ENCODE data around the gene DBX2.
"Not testable (repeated sequence)": the region's sequence is repeated elsewhere in the genome, so short reads cannot be mapped to it uniquely, and the experiment has no call there.

The DBX2 gene

DNA sequence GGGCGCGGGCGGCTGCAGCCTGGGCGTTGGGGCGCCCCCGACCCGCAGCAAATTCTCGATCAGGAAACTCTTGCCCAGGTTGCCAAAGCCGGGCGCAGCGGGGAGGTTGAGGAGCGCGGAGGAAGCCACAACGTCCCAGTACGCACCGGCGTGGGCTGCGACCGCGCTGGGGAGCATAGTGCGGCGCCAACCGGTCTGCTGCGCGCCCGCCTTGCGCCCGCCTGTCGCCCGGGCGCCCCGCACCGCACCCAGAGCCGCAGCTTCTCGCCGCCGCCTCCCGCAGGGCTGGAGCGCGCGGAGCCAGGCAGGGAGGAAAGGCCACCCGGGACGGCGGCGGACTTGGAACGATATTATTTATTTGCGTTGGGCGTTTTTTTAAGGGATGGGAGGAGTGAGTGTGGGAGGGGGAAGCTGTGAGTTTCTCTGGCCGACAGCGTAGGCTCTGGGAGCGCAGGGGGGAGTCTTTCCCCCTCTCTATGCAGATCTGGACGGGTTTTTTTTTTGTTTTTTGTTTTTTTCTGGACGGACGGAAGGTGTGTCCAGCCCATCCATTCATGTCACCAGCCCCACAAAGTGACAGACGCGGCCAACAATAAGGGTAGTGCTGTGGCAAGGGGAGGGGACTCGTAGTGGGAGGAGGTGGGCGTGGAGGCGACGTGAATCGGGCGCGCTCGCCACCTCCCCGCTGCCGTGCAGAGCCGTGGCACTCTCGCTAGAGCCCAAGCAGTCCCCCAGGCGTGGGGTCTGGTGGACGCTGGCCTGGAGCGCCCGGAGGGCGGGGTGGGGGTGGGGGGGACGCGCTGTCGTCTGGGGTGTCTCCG is at the start of gene DBX2:
Gene DBX2, minus strand, starts transcription at position 349 of the 821 bp plus-strand sequence. Its CDS starts 172 bp downstream, at position 177.
- in situ Hi-C loops (cut with MboI; ENCODE audit: low sequenced_read_pairs), result no loop called here

DNA sequence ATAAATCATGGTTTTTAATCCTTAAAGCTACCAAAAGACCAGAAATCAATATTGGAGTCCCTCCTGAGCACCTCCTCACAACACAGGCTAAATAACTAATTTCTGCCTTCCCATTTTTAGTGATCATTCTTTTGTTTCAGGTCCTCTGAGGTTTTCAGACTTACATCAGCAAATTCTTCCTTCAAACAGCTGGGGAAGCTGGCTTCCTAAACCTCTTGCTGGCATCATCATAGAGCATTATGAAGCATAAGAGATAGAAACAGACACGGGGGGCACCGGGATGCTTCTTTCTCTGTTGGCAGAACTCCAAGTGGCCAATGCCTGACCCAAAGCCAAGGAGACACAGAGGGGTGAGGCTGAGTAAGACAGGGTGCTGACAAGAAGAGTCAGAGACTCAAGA is 47.9 kb upstream of the DBX2 start:
- in situ Hi-C loops (cut with MboI; ENCODE audit: low sequenced_read_pairs), result no loop called here

DNA sequence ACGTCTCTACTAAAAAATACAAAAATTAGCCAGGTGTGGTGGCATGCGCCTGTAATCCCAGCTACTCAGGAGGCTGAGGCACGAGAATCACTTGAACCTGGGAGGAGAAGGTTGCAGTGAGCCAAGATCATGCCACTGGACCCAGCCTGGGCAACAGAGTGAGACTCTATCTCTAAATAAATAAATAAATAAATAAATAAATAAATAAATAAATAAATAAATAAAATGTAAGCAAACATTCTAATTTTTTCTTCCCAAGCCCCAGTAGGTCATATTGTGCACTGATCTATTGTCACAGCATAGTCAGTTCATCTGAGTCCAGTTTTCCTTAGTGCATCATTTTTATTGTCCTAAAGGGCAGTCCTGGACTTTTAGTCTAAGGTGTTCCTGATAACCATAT is 44.5 kb upstream of the DBX2 start:
- in situ Hi-C loops (cut with MboI; ENCODE audit: low sequenced_read_pairs), result not testable (repeated sequence)

DNA sequence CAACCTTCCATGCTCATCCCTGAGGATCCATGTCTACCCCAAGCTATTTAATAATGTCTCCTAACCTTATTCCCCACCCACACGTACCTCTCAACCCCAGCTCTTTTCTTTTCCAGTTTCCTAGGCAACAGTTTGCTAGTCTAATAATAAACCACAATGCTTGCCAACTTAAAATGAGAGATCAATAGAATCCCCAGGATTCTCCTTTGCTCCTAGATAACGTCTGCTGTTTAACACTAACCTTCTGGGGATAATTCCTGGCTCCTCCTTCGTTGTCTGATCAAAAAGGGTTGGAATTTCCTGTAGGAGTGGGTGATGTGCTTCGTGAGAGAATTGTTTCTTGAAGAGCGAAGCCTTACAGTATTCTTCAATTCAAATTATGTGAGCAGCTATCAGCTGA is 42.2 kb upstream of the DBX2 start:
- in situ Hi-C loops (cut with MboI; ENCODE audit: low sequenced_read_pairs), result no loop called here

DNA sequence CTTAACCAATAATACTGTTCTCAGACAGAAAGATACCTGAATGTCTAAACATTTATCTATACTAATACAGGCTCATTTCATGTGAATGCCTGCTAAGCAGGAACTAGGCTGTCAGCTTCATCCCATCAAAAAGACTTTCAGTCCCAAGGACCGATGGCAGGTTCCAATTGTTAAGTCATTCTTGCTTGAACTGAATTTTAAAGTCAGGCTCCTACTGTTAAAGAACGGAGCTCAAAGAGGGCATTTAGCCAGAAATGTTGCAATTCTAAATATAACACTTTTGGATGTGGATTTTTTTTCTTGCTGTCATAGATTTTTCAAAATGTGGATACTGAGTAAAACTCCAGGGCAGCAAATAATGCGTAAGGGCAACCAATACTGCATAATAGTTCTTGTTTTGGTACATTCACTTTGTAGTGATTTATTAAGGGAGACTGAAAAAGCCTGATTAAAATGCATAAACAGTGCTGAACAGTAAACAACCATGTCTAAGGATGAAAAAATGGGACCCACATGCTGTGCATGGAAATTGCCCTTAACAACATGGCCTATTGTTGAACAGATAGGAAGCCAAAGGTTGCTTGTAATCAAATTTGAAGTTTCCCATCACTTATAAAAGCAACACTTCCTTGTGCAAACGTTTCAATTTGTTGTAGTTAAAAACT is 38.6 kb upstream of the DBX2 start:
- in situ Hi-C loops (cut with MboI; ENCODE audit: low sequenced_read_pairs), result no loop called here

DNA sequence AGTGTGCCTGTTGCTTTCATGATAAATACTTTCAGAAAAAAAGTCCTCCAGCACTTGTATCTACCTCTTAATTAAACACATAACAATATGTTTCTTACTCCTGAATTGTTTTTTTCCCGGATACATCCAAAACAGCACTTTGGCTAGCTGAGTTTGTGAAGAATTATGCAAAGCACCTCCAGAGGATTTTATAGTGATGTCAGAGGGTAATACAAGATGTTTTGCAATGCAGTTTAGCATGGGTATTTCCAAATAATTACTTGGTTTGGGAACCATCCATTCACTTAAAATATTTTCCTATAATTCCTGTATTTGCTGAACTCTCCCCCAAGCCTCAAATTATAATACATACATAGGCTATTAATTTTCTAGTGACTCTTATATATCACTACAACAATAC is 37.7 kb upstream of the DBX2 start:
- in situ Hi-C loops (cut with MboI; ENCODE audit: low sequenced_read_pairs), result no loop called here

DNA sequence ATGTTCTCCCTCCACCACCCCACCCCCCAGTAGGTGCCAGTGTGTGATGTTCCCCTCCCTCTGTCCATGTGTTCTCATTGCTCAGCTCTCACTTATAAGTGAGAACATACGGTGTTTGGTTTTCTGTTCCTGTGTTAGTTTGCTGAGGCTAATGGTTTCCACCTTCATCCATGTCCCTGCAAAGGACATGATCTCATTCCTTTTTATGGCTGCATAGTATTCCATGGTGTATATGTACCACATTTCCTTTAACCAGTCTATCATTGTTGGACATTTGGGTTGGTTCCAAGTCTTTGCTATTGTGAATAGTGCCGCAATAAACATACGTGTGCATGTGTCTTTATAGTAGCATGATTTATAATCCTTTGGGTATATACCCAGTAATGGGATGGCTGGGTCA is 33.3 kb upstream of the DBX2 start:
- in situ Hi-C loops (cut with MboI; ENCODE audit: low sequenced_read_pairs), result not testable (repeated sequence)

DNA sequence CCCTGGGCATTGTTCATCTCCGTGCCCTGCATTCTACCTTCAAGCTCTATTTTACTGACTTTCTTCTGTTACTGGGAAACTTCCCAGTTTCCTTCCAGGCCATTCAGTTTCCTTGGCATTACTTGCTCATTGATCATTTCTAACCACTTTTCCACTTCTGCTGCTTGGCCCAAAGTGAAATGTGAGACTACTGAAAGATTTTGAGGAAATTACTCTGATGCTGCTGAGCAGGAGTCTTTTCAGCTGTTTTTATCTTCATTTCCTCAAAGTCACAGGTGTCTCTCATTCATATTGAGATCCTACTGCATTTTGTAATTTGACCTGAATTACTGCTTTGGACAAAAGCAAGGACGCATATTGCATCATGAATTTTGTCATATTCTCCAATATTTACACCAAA is 26.4 kb upstream of the DBX2 start:
- in situ Hi-C loops (cut with MboI; ENCODE audit: low sequenced_read_pairs), result no loop called here

DNA sequence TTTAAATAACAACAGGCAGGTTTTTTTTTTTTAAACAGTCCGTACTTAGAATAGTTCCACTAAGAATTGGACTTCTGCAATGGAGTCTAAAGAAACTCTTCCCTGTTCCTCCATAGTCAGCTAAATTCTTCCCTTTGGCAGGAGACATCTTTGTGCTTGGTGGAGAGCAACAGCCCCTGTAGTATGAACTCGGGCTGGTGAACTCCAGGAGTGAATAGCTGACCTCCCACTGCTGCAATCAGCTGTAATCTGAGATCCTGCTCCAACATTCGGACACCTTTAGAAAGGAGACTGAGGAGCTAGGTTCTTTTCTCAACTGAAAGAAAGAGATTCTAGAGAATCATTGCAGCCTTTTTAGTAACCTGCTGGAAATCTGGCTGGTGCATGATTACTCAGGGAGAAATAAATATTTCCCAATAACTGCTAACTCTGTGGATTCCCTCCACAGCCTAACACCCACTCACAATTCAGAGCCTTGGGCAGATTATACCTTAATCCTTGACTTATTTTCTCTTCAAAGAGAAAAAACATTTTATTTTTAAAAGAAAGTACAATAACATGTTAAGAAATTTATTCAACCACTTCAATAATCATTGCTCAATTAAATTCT is 25.6 kb upstream of the DBX2 start:
- in situ Hi-C loops (cut with MboI; ENCODE audit: low sequenced_read_pairs), result no loop called here

DNA sequence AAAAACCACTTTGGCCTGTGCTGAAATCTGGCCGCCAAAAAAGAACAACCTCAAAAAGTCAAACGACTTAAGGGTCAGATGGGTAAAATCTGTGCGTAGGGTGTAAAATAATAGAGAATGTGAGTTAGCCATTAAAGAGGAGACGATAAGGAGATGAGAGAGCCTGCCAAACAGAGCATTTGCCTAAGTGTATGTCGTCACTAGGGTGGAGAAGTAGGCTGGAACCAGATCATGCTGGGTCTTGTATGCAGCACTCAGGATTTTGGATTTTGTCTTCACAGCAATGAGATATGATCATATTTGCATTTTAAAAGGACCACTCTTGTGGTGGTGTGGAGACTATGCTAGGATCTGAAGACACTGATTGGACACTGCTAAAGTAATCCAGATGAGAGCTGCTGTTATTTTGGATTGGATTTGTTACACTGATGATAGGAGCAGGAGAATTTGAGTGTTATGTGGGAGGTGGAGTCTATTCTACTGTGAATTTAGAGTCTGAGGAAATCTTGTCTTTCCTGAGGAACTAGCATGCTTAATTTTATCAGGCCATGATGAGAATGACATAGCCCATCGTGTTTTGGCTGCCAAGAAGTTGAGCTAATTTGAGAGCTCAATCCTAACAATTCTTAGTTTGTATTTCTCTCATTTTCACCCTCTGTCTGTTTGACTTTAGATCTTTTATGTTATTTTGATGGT is 24.8 kb upstream of the DBX2 start:
- in situ Hi-C loops (cut with MboI; ENCODE audit: low sequenced_read_pairs), result no loop called here

DNA sequence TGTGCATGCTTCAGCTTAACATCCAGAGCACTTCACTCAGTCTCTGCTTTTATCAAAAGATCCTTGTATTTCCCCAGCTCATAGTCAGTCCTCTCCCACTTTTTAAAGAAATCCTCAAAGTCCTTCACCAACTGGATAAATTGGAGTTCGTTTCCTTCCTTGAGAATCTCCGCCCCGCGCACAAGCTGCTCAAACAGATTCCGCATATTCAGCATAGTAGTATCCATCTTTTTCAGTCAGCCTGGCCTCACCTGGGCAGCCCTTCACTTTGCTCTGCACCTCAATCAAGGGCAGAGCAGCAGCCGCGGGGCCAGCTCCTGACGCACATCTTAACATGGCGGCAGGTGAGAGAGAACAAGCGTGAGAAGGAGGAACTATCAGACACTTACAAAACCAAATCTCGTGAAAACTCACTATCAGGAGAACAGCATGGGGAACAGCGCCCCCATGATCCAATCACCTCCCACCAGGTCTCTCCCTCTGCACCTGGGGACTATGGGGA is 14.3 kb upstream of the DBX2 start:
- in situ Hi-C loops (cut with MboI; ENCODE audit: low sequenced_read_pairs), result no loop called here

DNA sequence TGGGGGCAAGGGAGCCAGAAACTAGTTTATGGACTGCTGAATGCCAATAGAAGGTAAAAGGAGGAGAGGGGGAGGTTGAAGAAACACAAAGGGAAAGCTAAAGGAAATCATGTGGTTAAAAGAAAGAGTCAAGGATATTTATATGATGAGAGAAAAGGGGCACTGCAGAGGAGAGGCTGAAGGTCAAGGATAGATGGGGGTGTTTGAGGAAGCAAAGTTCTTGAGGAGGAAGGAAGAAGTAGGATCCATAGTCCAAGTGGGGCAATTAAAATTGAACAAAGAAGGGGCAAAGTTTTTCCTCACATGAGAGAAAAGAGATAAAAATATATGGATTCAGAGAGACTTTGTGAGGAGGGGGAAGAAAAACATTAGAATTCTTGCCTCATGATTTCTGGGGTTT is 10.1 kb upstream of the DBX2 start:
- in situ Hi-C loops (cut with MboI; ENCODE audit: low sequenced_read_pairs), result no loop called here

DNA sequence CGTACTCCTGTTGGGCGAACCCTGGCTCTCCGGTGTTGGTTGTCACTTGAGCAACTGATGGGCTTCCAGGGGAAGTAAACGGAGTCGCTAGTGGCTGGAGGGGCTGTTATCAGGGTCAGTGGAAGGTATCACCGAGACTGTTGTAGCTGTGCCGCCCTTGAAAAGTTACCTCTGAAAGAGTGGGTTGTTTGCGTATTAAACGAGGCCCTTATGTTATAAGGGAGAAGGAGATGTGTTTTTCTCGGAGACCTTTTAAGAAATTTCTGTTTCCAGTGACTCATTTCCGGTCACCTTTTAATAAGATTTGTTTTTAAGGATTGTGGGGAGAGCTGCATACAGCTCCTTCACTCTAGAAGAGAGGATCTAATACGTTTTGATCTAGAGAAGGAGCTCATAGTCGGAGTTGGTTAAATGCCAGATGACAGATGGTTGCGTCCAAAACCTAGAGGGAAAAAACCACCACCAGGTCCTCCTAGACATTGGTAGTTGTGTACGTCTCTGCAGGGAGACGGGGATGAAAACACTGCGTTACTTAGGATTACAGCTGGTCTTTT is 750 bp upstream of the DBX2 start:
- in situ Hi-C loops (cut with MboI; ENCODE audit: low sequenced_read_pairs), result no loop called here

DNA sequence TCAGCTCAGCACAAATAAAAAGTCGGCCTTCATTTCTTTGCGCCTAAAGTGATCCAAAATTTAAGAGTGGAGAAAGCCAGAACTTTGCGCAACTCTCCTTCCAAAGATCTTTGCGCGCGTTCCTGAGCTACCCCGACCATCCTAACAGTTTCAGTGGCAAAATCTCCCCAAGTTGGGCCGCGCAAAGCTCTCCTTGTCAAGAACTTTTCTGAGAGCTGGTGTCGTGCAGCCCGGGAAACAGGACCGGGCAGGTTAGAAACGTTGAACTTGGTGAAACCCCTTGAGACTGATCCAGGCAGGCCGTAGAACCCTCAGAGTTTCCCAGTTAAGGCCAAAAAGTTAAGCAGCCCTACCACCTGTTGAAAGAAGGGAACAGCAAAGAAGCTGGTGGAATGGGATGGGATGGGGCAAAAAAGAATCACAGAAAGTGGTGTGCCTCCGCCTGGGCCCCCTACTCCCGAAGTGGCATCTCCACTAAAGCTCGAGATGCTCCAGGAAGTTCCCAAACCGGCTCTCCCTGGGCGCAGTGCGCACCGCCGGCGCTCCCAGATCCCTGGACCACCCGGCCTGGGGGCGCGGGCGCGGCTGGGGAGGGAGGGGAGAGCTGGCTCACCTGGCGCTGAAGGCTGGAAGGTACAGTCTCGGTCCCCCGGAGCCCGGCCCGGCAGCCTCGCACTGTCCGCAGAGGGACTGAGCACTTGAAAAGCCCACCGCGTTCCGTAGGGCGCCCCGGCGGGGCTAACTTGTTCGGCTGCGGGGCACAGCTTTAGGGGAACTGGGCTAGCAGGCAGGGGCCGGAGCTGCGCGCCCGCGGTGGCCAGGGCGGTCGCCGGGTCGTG is 768 bp downstream of the DBX2 start:
- in situ Hi-C loops (cut with MboI; ENCODE audit: low sequenced_read_pairs), result no loop called here

DNA sequence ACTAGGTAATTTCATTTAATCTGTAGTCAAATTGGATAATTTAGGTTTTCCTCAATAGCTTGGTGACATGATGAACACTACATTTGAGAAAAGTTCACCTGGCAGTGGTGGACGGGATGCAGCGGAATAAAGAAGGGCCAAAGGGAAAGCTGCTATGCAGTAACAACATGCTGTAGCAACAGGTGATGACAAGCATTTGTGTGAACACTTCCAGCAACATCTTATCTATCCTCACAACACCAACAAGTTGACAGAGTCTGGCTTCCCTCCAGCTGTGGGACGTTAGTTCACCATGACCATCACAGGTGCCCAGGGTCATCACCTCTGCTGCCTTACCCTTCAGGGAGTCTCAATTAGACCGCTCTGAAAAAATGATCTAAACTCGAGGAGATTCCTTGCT is 8.3 kb downstream of the DBX2 start:
- in situ Hi-C loops (cut with MboI; ENCODE audit: low sequenced_read_pairs), result no loop called here

DNA sequence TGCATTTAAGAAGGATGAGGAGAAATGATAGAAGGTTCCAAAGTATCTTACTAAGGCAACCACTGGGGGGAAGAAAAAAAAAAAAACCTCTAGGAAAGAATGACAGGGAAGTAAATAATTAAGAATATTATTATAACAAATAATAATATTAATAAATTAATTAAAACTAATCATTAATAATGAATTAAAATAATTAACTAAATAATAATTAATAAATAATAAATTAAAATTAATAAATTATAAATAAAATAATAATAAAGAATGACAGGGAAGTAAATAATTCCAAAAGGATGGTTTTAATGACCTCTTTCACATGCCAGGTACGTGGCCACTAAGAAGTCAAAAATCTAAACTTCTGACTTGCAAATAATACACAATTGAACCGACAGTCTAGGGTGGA is 9.9 kb downstream of the DBX2 start:
- in situ Hi-C loops (cut with MboI; ENCODE audit: low sequenced_read_pairs), result no loop called here

DNA sequence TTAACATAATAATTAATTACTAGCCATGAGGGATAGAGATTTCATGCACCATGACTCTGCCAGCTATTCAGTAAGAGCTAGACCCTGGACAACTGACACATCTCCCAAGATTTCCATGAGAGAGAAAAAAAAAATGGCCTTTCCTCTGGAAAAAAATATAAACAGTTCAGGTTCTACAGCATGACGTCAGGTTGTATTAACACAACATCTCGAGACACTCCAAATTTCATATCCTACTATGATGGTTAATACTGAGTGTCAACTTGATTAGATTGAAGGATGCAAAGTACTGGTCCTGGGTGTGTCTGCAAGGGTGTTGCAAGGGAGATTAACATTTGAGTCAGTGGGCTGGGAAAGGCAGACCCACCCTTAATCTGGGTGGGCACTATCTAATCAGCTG is 11.1 kb downstream of the DBX2 start:
- in situ Hi-C loops (cut with MboI; ENCODE audit: low sequenced_read_pairs), result no loop called here

DNA sequence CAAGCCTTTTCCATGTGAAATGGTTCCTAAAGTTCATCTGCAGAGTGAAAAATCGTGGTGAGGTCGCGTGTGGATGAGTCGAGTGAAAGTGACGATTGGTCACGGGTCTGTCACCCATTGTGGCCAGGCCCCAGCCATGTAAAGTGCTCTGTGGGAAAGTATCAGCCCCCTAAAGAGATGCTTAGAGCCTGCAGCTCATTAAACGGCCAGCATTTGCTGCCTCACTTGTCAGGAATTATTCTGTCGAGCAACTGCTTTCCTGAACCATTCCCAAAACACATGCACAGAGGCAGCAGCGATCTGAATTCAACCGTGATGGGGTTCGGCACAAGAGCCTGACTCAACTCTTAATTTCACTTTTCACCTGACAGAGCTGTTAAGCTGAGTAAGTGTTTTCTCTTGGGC is 16.0 kb downstream of the DBX2 start:
- in situ Hi-C loops (cut with MboI; ENCODE audit: low sequenced_read_pairs), result no loop called here

DNA sequence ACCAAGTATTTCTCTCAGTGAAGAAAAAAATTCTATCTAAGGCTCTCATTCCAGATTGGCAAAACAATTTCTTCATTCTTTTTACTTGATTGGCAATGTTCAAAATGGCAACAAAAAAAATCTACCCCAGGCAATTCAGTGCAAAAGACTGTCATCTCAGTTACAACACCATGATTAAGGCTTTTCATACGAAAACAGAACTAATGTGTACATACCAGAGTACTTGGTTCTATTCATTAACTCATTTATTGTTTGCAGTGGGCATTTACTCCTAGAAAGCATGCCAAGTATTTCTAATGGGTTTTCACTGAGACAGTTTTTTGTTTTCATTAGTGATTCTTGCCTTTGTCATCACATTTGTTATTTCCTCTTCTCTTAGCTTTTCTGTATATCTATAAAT is 33.0 kb downstream of the DBX2 start:
- in situ Hi-C loops (cut with MboI; ENCODE audit: low sequenced_read_pairs), result no loop called here

DNA sequence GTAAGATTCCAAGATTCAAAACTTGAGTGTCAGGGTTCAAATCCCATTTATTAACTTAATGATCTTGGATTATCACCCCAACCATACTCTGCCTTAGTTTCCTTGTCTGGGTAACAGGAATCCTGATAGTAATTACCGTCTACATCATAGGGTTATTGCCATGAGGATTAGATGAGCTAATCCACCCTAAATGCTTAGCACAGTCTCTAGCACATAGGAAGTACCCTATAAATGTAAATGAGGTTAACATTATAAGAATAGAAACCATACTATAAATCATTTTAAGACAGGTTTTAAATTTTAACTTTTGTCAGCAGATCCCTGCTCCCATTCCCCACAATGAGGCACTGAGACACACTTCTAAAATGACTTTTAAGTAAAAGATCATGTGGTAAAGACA is 36.5 kb downstream of the DBX2 start:
- in situ Hi-C loops (cut with MboI; ENCODE audit: low sequenced_read_pairs), result no loop called here
